AG10803 (cell line): ENCODE measurements around the gene SECISBP2L.
A peak's percentile ranks its signal among the peaks of the same experiment; 100 is the strongest.

Experiments used
- DNase-seq: peaks from one replicate; pipeline ENCODE4 v3.0.0; 2010; ENCODE audit warnings: low read depth
- H3K4me3 ChIP-seq: 2 replicates; pipeline ENCODE4 v1.5.1; 2011; ENCODE audit warnings: mild to moderate bottlenecking, low read length, control low read depth
- CTCF ChIP-seq: conservative IDR thresholded peaks from 2 replicates; pipeline ENCODE4 v1.5.1; 2011; ENCODE audit warnings: mild to moderate bottlenecking, low read length, control low read depth, inconsistent platforms

SECISBP2L gene

DNA sequence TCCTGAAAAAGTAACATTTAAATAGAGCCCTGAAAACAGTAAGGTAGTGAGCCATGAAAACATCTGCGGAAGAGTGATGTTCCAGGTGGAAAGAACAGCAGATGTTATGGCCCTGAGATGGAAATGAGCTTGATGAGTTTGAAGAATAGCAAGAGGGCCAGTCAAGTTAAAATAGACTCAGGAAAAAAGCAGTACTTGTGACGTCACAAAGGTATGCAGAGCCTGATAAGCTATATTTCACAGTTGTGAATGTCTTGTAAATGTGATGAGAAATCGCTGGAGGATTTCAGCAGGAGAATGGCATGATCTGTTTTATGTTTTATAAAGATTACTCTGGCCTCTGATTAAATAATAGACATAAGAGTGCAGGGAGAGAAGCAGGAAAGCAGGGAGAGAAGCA lies 18.6 kb upstream of the SECISBP2L start:
- TF ChIP-seq CTCF = no peak
- no peak overlapping the region for H3K4me3 ChIP-seq
- DNase-seq = no peak

DNA sequence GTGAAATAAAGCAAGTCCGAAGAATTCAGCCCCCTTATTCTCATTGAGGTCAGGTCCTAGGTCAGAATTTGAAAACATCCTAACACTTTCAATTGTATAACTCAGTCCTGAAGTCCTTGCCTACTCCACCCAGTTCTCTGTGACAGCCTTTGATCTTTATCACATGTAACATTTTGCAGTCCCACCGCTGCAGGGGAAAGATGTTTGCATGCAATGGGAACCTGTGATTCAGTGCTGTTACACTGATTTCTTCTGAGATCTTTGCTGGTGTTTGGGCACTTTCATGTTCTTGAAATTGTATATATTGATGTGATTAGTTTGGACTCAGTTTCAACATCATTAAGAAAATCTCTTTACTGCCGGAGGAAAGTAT lies 18.0 kb upstream of the SECISBP2L start:
- no peak for TF ChIP-seq CTCF
- DNase-seq = no peak

DNA sequence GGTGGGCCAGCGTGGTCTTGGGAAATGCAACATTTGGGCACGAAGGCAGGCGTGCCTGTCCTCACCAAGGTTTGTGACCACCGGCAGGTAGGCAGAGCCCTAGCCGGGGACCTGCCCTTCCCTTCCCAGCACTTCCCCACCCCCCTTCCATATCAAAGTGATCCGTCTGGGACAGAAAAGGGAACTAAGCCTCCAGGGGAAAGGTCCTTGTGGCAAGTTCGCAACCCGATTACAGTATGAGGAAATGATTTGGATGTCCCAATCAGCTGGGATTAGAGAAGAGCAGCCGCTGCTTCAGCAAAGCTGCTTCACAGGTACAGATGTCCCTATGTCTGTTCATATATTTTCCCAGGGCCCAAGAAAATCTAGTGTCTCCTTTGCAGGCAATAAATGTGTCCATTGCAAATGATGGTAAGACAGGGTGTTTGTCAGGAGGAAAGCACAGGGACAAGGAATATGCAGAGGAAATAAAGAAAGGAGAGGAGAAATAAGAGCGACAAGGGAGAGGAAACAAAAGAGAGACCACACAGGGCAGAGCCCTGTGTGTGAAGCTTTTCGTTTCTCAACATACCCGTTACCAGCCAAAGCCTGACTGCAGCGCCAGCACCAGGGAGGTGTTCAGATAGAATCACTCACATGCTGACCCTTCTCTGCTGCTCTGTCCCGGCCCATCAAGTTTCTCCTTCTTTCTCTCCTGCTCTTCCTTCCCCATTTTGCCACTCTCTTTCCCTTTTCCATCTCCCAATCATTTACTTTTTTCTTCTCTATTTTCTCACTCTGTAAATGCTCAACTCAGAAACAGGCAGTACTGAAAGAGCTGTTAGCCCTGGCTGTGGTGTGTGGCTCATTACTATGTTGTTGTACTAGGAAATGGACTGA lies 17.4 kb upstream of the SECISBP2L start:
- DNase-seq = no peak
- no peak overlapping the region for H3K4me3 ChIP-seq
- TF ChIP-seq CTCF = no peak

More for the DNA sequence above, 18.0 kb upstream of the SECISBP2L start:
- H3K4me3 ChIP-seq = no peak overlapping the region

DNA sequence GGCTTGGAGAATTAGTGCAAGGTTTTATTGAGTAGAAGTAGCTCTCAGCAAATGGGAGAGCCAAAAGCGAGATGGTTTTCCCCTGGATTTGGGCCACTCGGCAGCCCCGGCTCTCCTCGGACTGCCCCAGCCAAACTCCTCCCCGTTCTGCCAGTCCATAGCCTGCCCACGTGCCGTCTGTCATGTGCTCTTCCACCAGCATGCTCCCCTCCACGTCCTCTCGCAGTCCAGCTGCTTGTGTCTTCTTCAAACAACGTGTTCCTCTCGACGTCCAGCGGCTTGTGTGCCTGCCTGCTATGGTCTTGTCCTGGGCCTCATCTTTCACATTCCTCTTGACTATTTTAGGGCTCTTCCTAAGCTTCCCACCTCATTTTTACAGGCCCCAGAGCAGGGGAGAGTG lies 16.7 kb upstream of the SECISBP2L start:
- DNase-seq = no peak
- H3K4me3 ChIP-seq = no peak overlapping the region
- no peak for TF ChIP-seq CTCF

GRCh38 chr15:49060710-49061495 lies 14.7 kb upstream of the SECISBP2L start:
- TF ChIP-seq CTCF = 0 out of 2 replicates have a peak, but pooled peaks have one; percentile 4
- peak; percentile 43 for DNase-seq
- H3K4me3 ChIP-seq = no peak overlapping the region

DNA sequence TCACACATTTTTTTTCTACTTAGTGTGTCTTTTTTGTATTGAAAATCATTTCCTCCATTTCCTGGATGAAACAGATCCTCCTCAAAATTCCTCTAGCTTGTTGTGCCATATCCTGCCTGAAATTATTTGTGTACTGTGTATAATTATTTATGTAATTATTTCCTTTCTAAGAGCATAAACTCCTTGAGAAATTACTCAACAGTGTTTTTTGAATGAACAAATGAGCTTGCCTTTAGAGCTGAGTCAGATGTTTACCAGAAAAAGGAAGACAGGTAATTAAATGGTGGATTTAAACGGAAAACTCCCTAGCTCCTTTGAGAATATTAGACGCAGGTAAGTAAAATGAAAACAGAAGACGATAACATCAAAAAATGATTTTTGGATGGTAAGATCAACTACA lies 13.2 kb upstream of the SECISBP2L start:
- no peak overlapping the region for H3K4me3 ChIP-seq
- no peak for TF ChIP-seq CTCF
- DNase-seq = no peak
